H1 (cell line): ENCODE measurements around the gene DGKI. TPM values are rescaled to one million over a fixed set of nuclear protein-coding genes. Genes with fewer than 3 reads are reported as not detected.

Experiments
- CTCF ChIA-PET: fragments of 300-600 bp; sonication (Branson Sonifier 250); formaldehyde crosslinking; loops from one replicate; lab custom pipeline; 2021; ENCODE audit not compliant: partially characterized antibody; lab: Charles Lee
- POLR2A ChIA-PET: fragments of 300-600 bp; sonication (Branson Sonifier 250); formaldehyde crosslinking; loops from one replicate; lab custom pipeline; 2021; ENCODE audit warnings: inconsistent platforms; ENCODE audit not compliant: partially characterized antibody; lab: Charles Lee
- DNase-seq, 2 experiments: peaks; one replicate each; pipeline versions ENCODE4 v3.0.0 to v3.0.0-alpha.2; 2010 to 2022; ENCODE audit warnings: low spot score in 2 of 2, low read depth in 1 of 2, mixed read lengths in 1 of 2
- FAIRE-seq: peaks from 2 replicates; lab custom pipeline; 2011; peaks lifted over from hg19 to GRCh38; lab: Jason Lieb, UNC
- H2AFZ ChIP-seq: 2 replicates; pipeline ENCODE4 v1.8.1; 2012; ENCODE audit warnings: low read length, inconsistent platforms
- H2AK5ac ChIP-seq: 2 replicates; pipeline ENCODE4 v1.6.1; 2013; ENCODE audit warnings: low read depth, low read length
- H2BK120ac ChIP-seq: replicated peaks from 2 replicates; pipeline ENCODE3; 2013; ENCODE audit warnings: low read depth, low read length, inconsistent platforms
- H2BK12ac ChIP-seq: 2 replicates; pipeline ENCODE4 v1.6.1; 2013; ENCODE audit warnings: low read depth, low read length
- H2BK15ac ChIP-seq: 2 replicates; pipeline ENCODE4 v1.6.1; 2013; ENCODE audit warnings: low read length
- H2BK20ac ChIP-seq: 2 replicates; pipeline ENCODE4 v1.6.1; 2013; ENCODE audit warnings: low read length
- H2BK5ac ChIP-seq: 2 replicates; pipeline ENCODE4 v1.6.1; 2013; ENCODE audit warnings: low read depth, low read length
- H3K14ac ChIP-seq: 2 replicates; pipeline ENCODE4 v1.6.1; 2013; ENCODE audit warnings: inconsistent platforms; ENCODE audit not compliant: insufficient read length
- H3K18ac ChIP-seq: 2 replicates; pipeline ENCODE4 v1.6.1; 2013; ENCODE audit warnings: low read length; ENCODE audit errors: extremely low read depth
- H3K23ac ChIP-seq: 2 replicates; pipeline ENCODE4 v1.6.1; 2013; ENCODE audit warnings: inconsistent platforms; ENCODE audit not compliant: insufficient read length
- H3K23me2 ChIP-seq: 2 replicates; pipeline ENCODE4 v1.6.1; 2013; ENCODE audit warnings: low read depth, low read length
- H3K27ac ChIP-seq: 2 replicates; pipeline ENCODE4 v1.6.1; 2011; ENCODE audit warnings: low read depth, low read length, inconsistent platforms
- H3K27me3 ChIP-seq, 4 experiments: replicated peaks in 1 of 4; 1 replicate in 1 of 4; 2 replicates in 3 of 4; pipeline versions ENCODE4 v1.6.1 to v1.8.1; 2011 to 2013; ENCODE audit warnings: low read length in 3 of 4, mild to moderate bottlenecking in 3 of 4, inconsistent platforms in 2 of 4, mixed read lengths in 2 of 4, moderate library complexity in 1 of 4; ENCODE audit not compliant: control insufficient read depth in 3 of 4, insufficient read depth in 3 of 4; ENCODE audit errors: extremely low read depth in 1 of 4
- H3K36me3 ChIP-seq, 4 experiments: 2 replicates each; pipeline versions ENCODE4 v1.6.1 to v1.8.1; 2011 to 2013; ENCODE audit warnings: mild to moderate bottlenecking in 4 of 4, low read length in 3 of 4, moderate library complexity in 2 of 4, control low read depth in 1 of 4, inconsistent platforms in 1 of 4; ENCODE audit not compliant: insufficient read depth in 4 of 4, control insufficient read depth in 2 of 4
- H3K4ac ChIP-seq: replicated peaks from 2 replicates; pipeline ENCODE3; 2013; ENCODE audit warnings: low read length, low read depth, mixed read lengths, inconsistent platforms; ENCODE audit not compliant: insufficient read length
- H3K4me1 ChIP-seq, 4 experiments: replicated peaks in 1 of 4; 1 replicate in 1 of 4; 2 replicates in 3 of 4; pipeline versions ENCODE4 v1.6.1 to v1.8.1; 2011 to 2013; ENCODE audit warnings: low read length in 3 of 4, inconsistent platforms in 2 of 4, mixed read lengths in 1 of 4; ENCODE audit not compliant: insufficient read depth in 4 of 4, control insufficient read depth in 3 of 4
- H3K4me2 ChIP-seq, 2 experiments: 2 replicates each; pipeline versions ENCODE4 v1.6.1 to v1.8.1; 2011 to 2013; ENCODE audit warnings: low read depth in 2 of 2, low read length in 2 of 2, control low read depth in 1 of 2, inconsistent platforms in 1 of 2, mild to moderate bottlenecking in 1 of 2; ENCODE audit not compliant: insufficient read depth in 1 of 2
- H3K4me3 ChIP-seq, 4 experiments: fragments of 200-600, 300-600 bp in 1 of 4; sonication (generic), shearing (Covaris generic), sonication (Bioruptor Twin) in 1 of 4; 2 replicates each; pipeline versions ENCODE4 v1.5.1 to v1.8.1; 2011 to 2016; ENCODE audit warnings: low read length in 4 of 4, low read depth in 3 of 4, control low read depth in 2 of 4, inconsistent platforms in 2 of 4, mild to moderate bottlenecking in 2 of 4, mixed read lengths in 1 of 4, moderate library complexity in 1 of 4; ENCODE audit not compliant: insufficient read depth in 2 of 4; ENCODE audit errors: extremely low read depth in 1 of 4
- H3K56ac ChIP-seq: replicated peaks from 2 replicates; pipeline ENCODE3; 2013; ENCODE audit warnings: low read depth, mild to moderate bottlenecking, mixed read lengths, low read length, inconsistent platforms; ENCODE audit not compliant: insufficient read length
- H3K79me1 ChIP-seq: 2 replicates; pipeline ENCODE4 v1.6.1; 2013; ENCODE audit warnings: low read depth, low read length, control low read depth
- H3K79me2 ChIP-seq, 2 experiments: 2 replicates each; pipeline versions ENCODE4 v1.6.1 to v1.8.1; 2012 to 2013; ENCODE audit warnings: low read length in 2 of 2, mild to moderate bottlenecking in 2 of 2, inconsistent platforms in 1 of 2; ENCODE audit not compliant: insufficient read depth in 2 of 2, control insufficient read depth in 1 of 2
- H3K9ac ChIP-seq, 4 experiments: replicated peaks in 1 of 4; 1 replicate in 1 of 4; 2 replicates in 3 of 4; pipeline versions ENCODE4 v1.6.1 to v1.8.1; 2011 to 2013; ENCODE audit warnings: low read depth in 3 of 4, low read length in 3 of 4, control low read depth in 2 of 4, mild to moderate bottlenecking in 2 of 4, moderate library complexity in 2 of 4, inconsistent platforms in 1 of 4; ENCODE audit errors: extremely low read depth in 1 of 4
- H3K9me3 ChIP-seq, 2 experiments: 2 replicates each; pipeline versions ENCODE4 v1.6.1 to v1.8.1; 2012 to 2013; ENCODE audit warnings: mild to moderate bottlenecking in 2 of 2, moderate library complexity in 2 of 2, control low read depth in 1 of 2, inconsistent platforms in 1 of 2, low read depth in 1 of 2, low read length in 1 of 2, mixed read lengths in 1 of 2; ENCODE audit not compliant: insufficient read depth in 2 of 2
- H4K20me1 ChIP-seq, 2 experiments: replicated peaks in 1 of 2; 2 replicates each; pipeline versions ENCODE3 to v1.8.1; 2011 to 2013; ENCODE audit warnings: inconsistent platforms in 2 of 2, low read length in 2 of 2, mild to moderate bottlenecking in 1 of 2; ENCODE audit not compliant: insufficient read depth in 2 of 2, control insufficient read depth in 1 of 2
- H4K5ac ChIP-seq: 2 replicates; pipeline ENCODE4 v1.6.1; 2013; ENCODE audit warnings: low read length, low read depth, mixed read lengths, inconsistent platforms; ENCODE audit not compliant: insufficient read length
- H4K8ac ChIP-seq: 2 replicates; pipeline ENCODE4 v1.8.0; 2013; ENCODE audit warnings: mild to moderate bottlenecking, moderate library complexity, low read length, inconsistent platforms; ENCODE audit not compliant: insufficient read depth; ENCODE audit errors: extremely low read depth
- H4K91ac ChIP-seq: replicated peaks from 2 replicates; pipeline ENCODE3; 2013; ENCODE audit warnings: low read length, mixed read lengths, inconsistent platforms; ENCODE audit not compliant: insufficient read length
- ATF3 ChIP-seq: IDR thresholded peaks from 2 replicates; pipeline ENCODE4 v1.6.1; 2011; ENCODE audit warnings: low read depth, mild to moderate bottlenecking, low read length; ENCODE audit not compliant: insufficient read depth
- CBX8 ChIP-seq: fragments of 300-800, 300-1000 bp; sonication (generic); IDR thresholded peaks from 2 replicates; pipeline ENCODE4 v1.7.1; 2016; ENCODE audit warnings: low read depth, low read length, borderline replicate concordance
- CHD2 ChIP-seq: IDR thresholded peaks from 2 replicates; pipeline ENCODE4 v1.6.1; 2012; ENCODE audit warnings: low read length, improper control_type of control experiment
- E2F6 ChIP-seq: IDR thresholded peaks from 2 replicates; pipeline ENCODE4 v1.6.1; 2012; ENCODE audit warnings: inconsistent platforms
- HDAC2 ChIP-seq, 2 experiments: fragments of 300-600 bp in 1 of 2; sonication (generic) in 1 of 2; IDR thresholded peaks; 2 replicates each; pipeline ENCODE4 v1.6.1; 2011 to 2012; ENCODE audit warnings: low read depth in 2 of 2, low read length in 2 of 2, mild to moderate bottlenecking in 2 of 2, moderate library complexity in 2 of 2, borderline replicate concordance in 1 of 2, inconsistent platforms in 1 of 2
- HDAC6 ChIP-seq: IDR thresholded peaks from one replicate; pipeline ENCODE4 v1.7.1; 2012; ENCODE audit warnings: low read depth, mild to moderate bottlenecking, inconsistent platforms, low read length, moderate library complexity
- JUN ChIP-seq: IDR thresholded peaks from 2 replicates; pipeline ENCODE4 v1.6.1; 2011; ENCODE audit warnings: low read depth, mild to moderate bottlenecking, improper control_type of control experiment, low read length
- MAX ChIP-seq: IDR thresholded peaks from 2 replicates; pipeline ENCODE4 v1.6.1; 2012; ENCODE audit warnings: inconsistent platforms
- SAP30 ChIP-seq: fragments of 300-600 bp; sonication (generic); IDR thresholded peaks from 2 replicates; pipeline ENCODE4 v1.7.1; 2012; ENCODE audit warnings: low read length, moderate library complexity, mild to moderate bottlenecking, inconsistent platforms; ENCODE audit not compliant: insufficient read depth, insufficient replicate concordance
- SRF ChIP-seq: IDR thresholded peaks from 2 replicates; pipeline ENCODE4 v1.6.1; 2011; ENCODE audit warnings: mild to moderate bottlenecking, low read depth, low read length, moderate library complexity
- TEAD4 ChIP-seq: IDR thresholded peaks from 2 replicates; pipeline ENCODE4 v1.6.1; 2012; ENCODE audit warnings: low read depth, low read length, inconsistent platforms, mixed read lengths
- ZNF274 ChIP-seq: IDR thresholded peaks from 2 replicates; pipeline ENCODE4 v1.7.0; 2012; ENCODE audit warnings: low read length, borderline replicate concordance; ENCODE audit errors: extremely low read depth
- WGBS, 2 experiments: shearing (Covaris generic) in 1 of 2; methylation state at CpG; one replicate each; pipeline versions ENCODE4 v1.1.6 to v1.1.7; 2013 to 2015; ENCODE audit warnings: low lambda C conversion rate in 2 of 2, mixed read lengths in 2 of 2, inconsistent platforms in 1 of 2, low coverage in 1 of 2, missing lambda C conversion rate in 1 of 2; ENCODE audit not compliant: insufficient replicate concordance in 2 of 2, insufficient coverage in 1 of 2, insufficient read length in 1 of 2; ENCODE audit errors: extremely low coverage in 1 of 2, missing lambda C conversion rate in 1 of 2; 5-methylcytosine and 5-hydroxymethylcytosine counted together
- polyA plus RNA-seq, 7 experiments: library from polyadenylated mRNA; depleted of rRNA in 3 of 7; stranded (reverse) in 5 of 7; unstranded in 2 of 7; fragments of >200 nt in 5 of 7; fragments of 200-250 nt in 2 of 7; gene quantifications; 1 replicate in 5 of 7; 2 replicates in 1 of 7; 4 replicates in 1 of 7; pipeline versions ENCODE4 v1.2.1 to v1.2.3, GENCODE V29; 2011 to 2013; ENCODE audit warnings: missing spikeins in 2 of 7, mixed read lengths in 2 of 7
- total RNA-seq: library from RNA; stranded (reverse); fragmentation: NEBNext Ultra II Directional; extraction: Animal tissue kit (Norgen Biotek cat#: 25700); gene quantifications from 2 replicates; pipeline ENCODE4 v1.2.1, GENCODE V29; 2021

The DGKI gene
- total and polyA plus RNA-seq, 2 of the 8 experiments (the other 6 are each of a cell fraction or from before 2014, with no cell fraction given): 0.20 to 0.71 TPM

GRCh38 chr7:137395420-137395819 is 451.4 kb downstream of the DGKI start:
- no peak overlapping the region for H2AFZ ChIP-seq
- no peak overlapping the region for H3K14ac ChIP-seq
- H2BK15ac ChIP-seq: no peak overlapping the region
- H3K4me1 ChIP-seq: no peaks in the 10 kb centered on the region
- H2BK12ac ChIP-seq: no peak overlapping the region
- no peak overlapping the region for H2BK120ac ChIP-seq
- no peak overlapping the region for H3K4ac ChIP-seq
- H3K27ac ChIP-seq: no peak overlapping the region
- H2AK5ac ChIP-seq: no peak overlapping the region
- H4K20me1 ChIP-seq: no peaks in the 10 kb centered on the region
- POLR2A ChIA-PET: no interaction called here
- FAIRE-seq (no peak), DNase-seq (no peak)
- no peak overlapping the region for H4K8ac ChIP-seq
- H4K5ac ChIP-seq: no peak overlapping the region
- TF ChIP-seq JUN: no peak
- TF ChIP-seq MAX: no peak
- no peak for TF ChIP-seq ZNF274
- TF ChIP-seq HDAC2 (IDR thresholded peaks at IDR 0.05; ENCODE audit: borderline replicate concordance in 1 of 2, low read depth in 2 of 2, low read length in 2 of 2): no peak
- TF ChIP-seq E2F6: no peak
- no peak for TF ChIP-seq HDAC6
- no peak for TF ChIP-seq SAP30
- TF ChIP-seq CBX8: no peak
- no peak for TF ChIP-seq CHD2
- TF ChIP-seq SRF: no peak
- TF ChIP-seq ATF3: no peak
- no peak for TF ChIP-seq TEAD4
- H3K9me3 ChIP-seq: no peaks in the 10 kb centered on the region
- H3K23me2 ChIP-seq: no peaks in the 10 kb centered on the region
- H2BK5ac ChIP-seq: no peak overlapping the region
- 95% methylated on average over 9 of the region's 9 CpGs; no CpG with 5 or more reads in 1 of the 2 experiments for WGBS, 2 experiments
- no peaks in the 10 kb centered on the region for H3K79me1 ChIP-seq
- H2BK20ac ChIP-seq: no peak overlapping the region
- CTCF ChIA-PET: interaction anchor here (0.6 kb wide), 1 partner anchor 1524 kb away, joined by 3 read pairs; no protein-coding TSS in a partner anchor
- H3K56ac ChIP-seq: no peak overlapping the region
- no peak overlapping the region for H3K23ac ChIP-seq
- H3K18ac ChIP-seq: no peak overlapping the region
- no peak overlapping the region for H3K9ac ChIP-seq
- H3K4me3 ChIP-seq: no peak overlapping the region
- H3K4me2 ChIP-seq: no peak overlapping the region
- no peak overlapping the region for H4K91ac ChIP-seq
- H3K36me3 ChIP-seq: no peaks in the 10 kb centered on the region
- H3K27me3 ChIP-seq: no peaks in the 10 kb centered on the region
- H3K79me2 ChIP-seq: no peaks in the 10 kb centered on the region
